Measurements from ENCODE around the gene PARVA.

PARVA gene

GRCh38 chr11:12376259-12377081 lies 901 bp upstream of the PARVA start:
- FAIRE-seq (no peak), DNase-seq (ENCODE audit: low spot score) (no peak)

GRCh38 chr11:12377824-12378593 lies 638 bp downstream of the PARVA start:
- FAIRE-seq (peak; percentile 85), DNase-seq (ENCODE audit: low spot score) (peak; percentile 90)

- DNase-seq (ENCODE audit: low spot score) (no peak), FAIRE-seq (no peak)
Observed at GRCh38 chr11:12380565-12381325, 3.4 kb downstream of the PARVA start.

- DNase-seq (ENCODE audit: low spot score) (no peak), FAIRE-seq (no peak)
Observed at GRCh38 chr11:12381875-12382274, 4.5 kb downstream of the PARVA start.

GRCh38 chr11:12382451-12382850 lies 5.1 kb downstream of the PARVA start:
- no peak for FAIRE-seq
- DNase-seq (ENCODE audit: low spot score), result no peak

- FAIRE-seq (no peak), DNase-seq (ENCODE audit: low spot score) (no peak)
Observed at GRCh38 chr11:12386309-12386708, 8.9 kb downstream of the PARVA start.

- DNase-seq (ENCODE audit: low spot score), result no peak
Observed at GRCh38 chr11:12386745-12387144, 9.4 kb downstream of the PARVA start.

GRCh38 chr11:12388173-12388572 lies 10.8 kb downstream of the PARVA start:
- no peak for DNase-seq (ENCODE audit: low spot score)
- no peak for FAIRE-seq

More at GRCh38 chr11:12386745-12387144, 9.4 kb downstream of the PARVA start:
- no peak for FAIRE-seq

GRCh38 chr11:12388939-12389670 lies 11.7 kb downstream of the PARVA start:
- no peak for DNase-seq (ENCODE audit: low spot score)
- no peak for FAIRE-seq

- no peak for FAIRE-seq
- DNase-seq (ENCODE audit: low spot score), result no peak
Observed at GRCh38 chr11:12389676-12390657, 12.6 kb downstream of the PARVA start.

GRCh38 chr11:12390687-12391110 lies 13.3 kb downstream of the PARVA start:
- DNase-seq (ENCODE audit: low spot score), result no peak

GRCh38 chr11:12392672-12393071 lies 15.3 kb downstream of the PARVA start:
- DNase-seq (ENCODE audit: low spot score), result no peak
- FAIRE-seq, result no peak

More at GRCh38 chr11:12390687-12391110, 13.3 kb downstream of the PARVA start:
- FAIRE-seq, result no peak

- DNase-seq (ENCODE audit: low spot score) (no peak), FAIRE-seq (no peak)
Observed at GRCh38 chr11:12393691-12394090, 16.3 kb downstream of the PARVA start.

GRCh38 chr11:12394601-12395000 lies 17.2 kb downstream of the PARVA start:
- DNase-seq (ENCODE audit: low spot score) (no peak), FAIRE-seq (no peak)

- FAIRE-seq (no peak), DNase-seq (ENCODE audit: low spot score) (no peak)
Observed at GRCh38 chr11:12395333-12395732, 18.0 kb downstream of the PARVA start.

- DNase-seq (ENCODE audit: low spot score) (peak; percentile 77), FAIRE-seq (no peak)
Observed at GRCh38 chr11:12397931-12398334, 20.6 kb downstream of the PARVA start.

- no peak for DNase-seq (ENCODE audit: low spot score)
- no peak for FAIRE-seq
Observed at GRCh38 chr11:12399355-12399754, 22.0 kb downstream of the PARVA start.

- DNase-seq (ENCODE audit: low spot score) (no peak), FAIRE-seq (no peak)
Observed at GRCh38 chr11:12402025-12402424, 24.7 kb downstream of the PARVA start.

- FAIRE-seq (no peak), DNase-seq (ENCODE audit: low spot score) (no peak)
Observed at GRCh38 chr11:12402691-12403120, 25.3 kb downstream of the PARVA start.

Data from urothelium cell line (cell line).